Esophagus mucosa (tissue), 1 donor: ENCODE measurements around the gene MITF. TPM values are rescaled to one million over a fixed set of nuclear protein-coding genes. Genes with fewer than 3 reads are reported as not detected.

ENCODE experiments used
- ATAC-seq: fragments of 200-7000 bp; cut with Tn5 transposase; one replicate; pipeline ENCODE4 v1.9.1; 2020
- total RNA-seq: library from RNA; stranded (reverse); gene quantifications from one replicate; pipeline ENCODE4 v1.2.4, GENCODE V29; 2023
- donor health status: DM: yes; HTN: yes; CAD: no.

MITF gene
- total RNA-seq, 1 donor from 2014 or later = 2.1 TPM

DNA sequence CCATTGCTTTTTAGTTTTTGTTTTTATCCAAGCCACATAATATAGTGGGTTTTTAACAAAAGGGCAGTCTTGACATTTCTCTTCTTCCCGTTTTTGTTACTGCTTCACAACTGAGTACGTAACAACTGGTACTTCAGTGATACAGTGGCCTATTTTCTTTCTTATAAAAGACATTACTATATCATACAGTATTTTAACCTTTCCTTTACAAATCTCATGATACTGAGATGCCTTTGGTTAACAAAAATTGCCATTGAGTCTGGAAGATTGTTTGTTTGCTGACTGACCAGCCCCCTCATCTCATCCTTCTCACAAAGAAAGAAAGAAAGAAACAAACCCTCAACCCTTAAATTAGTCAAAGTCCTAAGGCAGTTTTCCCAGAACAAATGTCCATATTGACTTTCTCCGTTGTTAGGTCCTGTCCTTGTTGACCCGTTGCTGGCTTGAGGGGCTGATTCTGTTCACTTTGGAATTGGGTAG, 183.3 kb downstream of the MITF start:
- ATAC-seq = no peak

GRCh38 chr3:69925506-69925905, 186.2 kb downstream of the MITF start:
- ATAC-seq = no peak

DNA sequence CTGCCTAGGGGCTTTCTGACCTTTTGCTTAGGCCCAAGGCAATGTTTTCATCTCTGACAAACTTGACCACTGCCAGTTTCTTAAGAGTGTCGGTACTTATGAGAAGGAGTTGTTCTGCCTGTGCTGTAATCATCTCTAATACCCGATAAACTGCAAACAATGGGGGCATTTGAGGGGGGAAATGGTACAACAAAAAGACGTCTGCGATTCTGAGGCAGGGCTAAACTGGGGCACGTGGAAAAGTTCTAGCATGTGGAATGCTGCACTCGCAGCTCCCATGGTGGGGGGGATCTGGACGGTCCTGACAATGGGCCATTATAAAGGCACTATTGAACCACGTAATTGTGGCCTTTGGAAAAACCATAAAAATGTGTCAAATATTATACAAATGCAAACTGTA, 187.1 kb downstream of the MITF start:
- no peak for ATAC-seq

- ATAC-seq = no peak
These were observed 188.3 kb downstream of the MITF start for GRCh38 chr3:69927571-69927970.

DNA sequence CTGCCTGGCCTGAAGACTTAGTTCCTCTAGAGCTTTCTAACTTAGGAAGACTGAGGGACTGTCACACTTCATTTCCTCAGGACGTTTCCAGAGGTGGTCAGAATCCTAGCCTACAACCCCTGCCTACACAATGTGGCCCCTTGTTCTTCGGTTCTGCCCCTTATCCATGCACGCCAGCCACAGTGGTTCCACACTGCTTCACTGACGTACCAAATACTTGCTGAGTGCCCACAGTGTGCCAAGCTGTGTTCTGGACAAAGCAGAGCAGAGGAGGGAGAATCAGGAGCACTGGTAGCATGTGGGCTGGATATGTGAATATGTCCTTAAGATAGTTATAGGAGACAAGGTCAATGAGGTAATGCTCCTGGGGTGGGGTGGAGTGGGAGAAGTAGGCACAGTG, 189.8 kb downstream of the MITF start:
- ATAC-seq = no peak

DNA sequence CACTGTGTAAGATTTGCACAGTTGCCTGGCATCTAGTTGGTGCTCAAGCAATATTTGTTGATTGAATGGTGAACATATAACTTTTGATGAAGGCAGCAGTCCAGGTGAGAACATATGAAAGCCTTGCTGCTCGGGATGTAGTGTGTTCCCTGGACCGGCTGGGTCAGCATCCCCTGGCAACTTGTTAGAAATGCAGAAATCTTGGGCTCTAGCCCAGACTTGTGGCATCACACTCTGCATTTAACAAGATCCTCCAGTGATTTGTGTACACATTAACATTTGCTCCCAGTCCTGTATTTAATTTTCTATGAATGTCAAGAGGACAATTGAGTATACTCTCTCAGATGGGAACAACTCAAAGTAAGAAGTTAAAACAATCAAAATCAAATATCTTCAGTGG, 191.3 kb downstream of the MITF start:
- ATAC-seq = no peak

GRCh38 chr3:69932087-69932486, 192.8 kb downstream of the MITF start:
- no peak for ATAC-seq

DNA sequence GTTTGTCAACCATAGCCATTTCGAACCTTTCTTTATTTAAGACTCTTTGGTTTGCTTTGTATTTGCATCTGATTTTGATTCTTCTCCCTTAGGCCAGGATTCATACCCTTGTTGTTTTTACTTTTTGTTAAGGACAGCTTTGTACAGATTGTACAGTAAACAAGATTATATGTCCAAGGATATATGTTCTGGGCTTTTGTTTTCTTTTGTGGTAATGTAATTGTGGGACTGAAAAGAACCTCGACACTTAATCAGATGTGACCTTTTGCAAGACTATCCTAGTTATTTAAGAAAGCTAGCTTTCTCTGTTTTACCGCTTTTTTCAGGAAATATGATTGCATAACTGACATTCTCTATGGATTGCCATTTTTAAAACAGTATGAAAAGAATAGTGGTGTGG, 193.2 kb downstream of the MITF start:
- no peak for ATAC-seq

- ATAC-seq = no peak
These were observed 195.1 kb downstream of the MITF start for GRCh38 chr3:69934398-69934797.

- no peak for ATAC-seq
These were observed 197.0 kb downstream of the MITF start for GRCh38 chr3:69936266-69936665.

GRCh38 chr3:69938061-69938460, 198.8 kb downstream of the MITF start:
- no peak for ATAC-seq

GRCh38 chr3:69938931-69939330, 199.7 kb downstream of the MITF start:
- no peak for ATAC-seq

DNA sequence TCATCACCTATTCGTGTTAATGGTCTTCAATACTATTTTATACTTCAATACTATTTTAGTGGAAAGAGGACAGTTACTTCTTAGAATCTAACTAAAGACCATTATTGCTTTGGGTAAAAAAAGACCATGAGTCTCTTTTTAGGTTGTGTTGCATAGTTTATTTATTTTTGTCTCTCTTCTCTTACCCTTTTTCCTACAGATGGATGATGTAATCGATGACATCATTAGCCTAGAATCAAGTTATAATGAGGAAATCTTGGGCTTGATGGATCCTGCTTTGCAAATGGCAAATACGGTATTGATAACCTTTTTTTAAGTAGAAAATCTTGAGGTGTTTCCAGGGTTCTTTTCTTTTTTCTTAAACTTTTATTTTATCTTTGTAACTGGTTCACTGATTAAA, 201.8 kb downstream of the MITF start:
- no peak for ATAC-seq

DNA sequence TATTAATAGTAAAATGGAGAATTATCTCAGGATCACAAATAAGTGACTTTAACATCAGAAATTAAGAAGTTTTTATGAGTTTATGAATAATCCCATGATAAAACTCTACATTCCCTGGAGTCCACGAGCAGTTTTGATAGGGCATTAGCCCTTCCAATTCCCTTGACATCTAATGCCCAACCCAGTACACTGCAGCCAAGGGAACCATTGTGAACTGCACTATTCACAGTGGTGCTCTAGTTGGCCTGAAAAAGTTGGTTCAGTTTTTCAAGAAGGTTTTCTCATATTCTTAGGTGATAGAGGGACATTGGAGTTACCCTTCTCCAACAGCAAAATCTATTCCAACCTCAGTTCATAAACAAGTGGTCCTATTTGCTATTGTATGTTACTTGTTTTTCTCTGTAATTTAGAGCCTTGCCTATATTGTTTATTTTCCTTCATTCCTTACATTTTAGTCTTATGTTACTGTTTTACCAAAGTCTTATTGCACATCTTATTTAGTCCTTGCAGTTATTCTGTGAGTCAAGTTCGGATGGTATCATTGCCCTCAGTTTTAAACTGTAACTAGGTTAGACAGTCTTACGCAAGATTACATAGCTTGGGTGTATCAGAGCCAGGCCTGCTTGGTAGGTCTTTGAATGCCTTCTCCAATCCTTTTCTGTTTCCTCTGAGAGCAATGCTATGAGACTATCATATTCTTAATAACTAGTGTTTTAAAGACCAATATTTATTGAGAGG, 202.3 kb downstream of the MITF start:
- no peak for ATAC-seq

DNA sequence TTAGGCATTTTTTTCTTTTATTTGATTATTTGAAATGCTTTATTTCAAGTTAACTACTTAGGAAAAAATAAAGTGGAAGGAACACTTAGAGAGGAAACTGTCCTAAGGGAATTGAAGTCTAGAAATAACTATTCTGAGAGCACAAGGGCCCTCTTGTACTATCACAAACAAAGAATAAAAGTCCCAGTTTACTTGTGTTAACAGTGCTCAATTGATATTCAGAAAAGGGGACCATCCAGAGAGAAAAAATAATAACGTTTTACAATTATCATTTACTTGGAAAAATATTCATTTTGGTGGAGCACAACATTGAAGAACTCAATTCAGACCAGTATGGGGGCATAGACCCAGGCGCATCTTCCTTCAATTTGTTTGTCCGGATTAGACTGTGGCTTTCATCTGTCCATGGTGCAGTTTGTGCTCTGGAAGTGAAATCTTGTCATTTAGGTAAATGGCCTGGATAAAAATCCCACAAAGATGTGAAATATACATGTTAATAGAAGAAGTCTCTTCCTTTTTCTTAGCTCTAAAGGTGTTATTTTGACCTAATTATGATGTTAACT, 205.7 kb downstream of the MITF start:
- ATAC-seq = no peak

DNA sequence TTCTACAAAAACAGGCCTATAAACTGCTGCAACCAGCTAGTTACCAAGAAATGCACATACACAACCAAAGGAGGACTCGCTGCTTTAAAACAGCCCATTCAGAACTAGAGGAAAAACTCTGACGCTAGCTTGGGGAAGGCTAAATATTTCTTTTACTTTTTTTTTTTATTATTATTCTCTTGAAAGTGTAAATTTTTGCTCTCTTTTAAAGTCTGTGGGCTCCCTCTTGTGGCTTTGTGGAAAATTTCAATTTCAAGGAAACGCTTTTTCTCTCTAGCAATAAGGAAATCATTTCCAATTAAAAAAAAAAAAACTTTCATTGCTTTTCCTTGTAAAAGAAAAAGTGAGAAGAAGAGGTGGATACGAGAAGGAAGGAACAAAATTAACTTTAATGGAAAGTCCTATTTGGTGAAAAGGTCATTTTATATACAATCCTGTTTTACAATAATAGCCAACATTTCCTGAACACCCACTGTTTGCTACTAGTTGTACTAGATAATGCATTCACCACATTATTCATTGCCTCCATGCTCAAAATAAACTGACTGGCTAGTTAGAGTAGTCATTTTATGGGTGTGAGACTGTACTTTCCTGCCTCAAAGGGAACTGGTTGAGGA, 209.1 kb downstream of the MITF start:
- no peak for ATAC-seq

- ATAC-seq = no peak
These were observed 212.4 kb downstream of the MITF start for GRCh38 chr3:69951616-69952015.

DNA sequence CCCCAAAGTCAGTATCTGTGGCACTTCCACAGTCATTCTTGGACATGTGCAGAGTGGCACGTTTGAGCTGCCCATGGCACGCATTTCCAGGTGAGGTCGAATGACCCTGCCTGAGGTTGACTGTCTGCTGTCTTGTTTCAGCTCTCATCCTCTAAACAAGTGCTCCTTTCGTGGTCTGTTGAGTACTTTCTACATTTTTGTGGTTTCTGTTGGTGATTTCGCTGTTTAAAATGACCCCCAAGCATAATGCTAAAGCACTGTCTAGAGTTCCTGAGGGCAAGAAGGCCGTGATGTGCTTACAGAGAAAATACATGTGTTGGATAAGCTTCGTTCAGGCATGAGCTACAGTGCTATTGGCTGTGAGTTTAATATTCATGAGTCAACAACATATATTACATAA, 220.3 kb downstream of the MITF start:
- ATAC-seq = no peak

DNA sequence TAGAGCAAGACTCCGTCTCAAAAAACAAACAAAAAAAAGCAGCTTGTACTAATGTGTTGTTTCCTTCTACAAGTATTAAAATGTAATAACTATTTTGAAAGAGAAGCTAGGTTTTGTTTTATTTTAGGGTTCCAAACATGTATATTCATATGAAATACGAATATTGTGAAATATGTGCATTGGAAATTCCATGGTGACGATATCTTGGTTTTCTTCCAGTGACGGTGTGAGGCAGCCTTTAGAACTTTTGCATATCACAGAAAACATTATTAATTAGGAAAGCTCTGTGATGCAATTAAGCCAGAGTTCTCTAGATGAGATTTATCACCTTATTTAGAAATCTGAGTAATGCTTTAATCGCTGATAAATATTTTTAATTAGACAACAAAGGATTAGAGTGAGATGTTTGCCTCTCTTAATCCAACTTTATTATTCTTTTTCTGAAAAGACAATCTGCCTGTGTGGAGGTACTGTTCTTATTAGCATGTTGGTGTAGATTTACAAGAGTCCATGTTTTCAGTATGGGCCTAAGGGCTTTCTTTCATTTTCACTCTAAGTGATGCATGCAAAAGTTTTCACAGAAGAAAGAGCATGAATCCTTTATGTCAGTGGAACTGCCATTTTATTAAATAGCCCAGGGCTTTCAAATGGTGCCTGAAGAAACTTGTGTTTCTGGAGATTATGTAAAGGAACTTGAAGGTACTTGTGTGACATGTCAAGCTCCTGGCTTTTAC, 222.6 kb downstream of the MITF start:
- ATAC-seq = no peak

DNA sequence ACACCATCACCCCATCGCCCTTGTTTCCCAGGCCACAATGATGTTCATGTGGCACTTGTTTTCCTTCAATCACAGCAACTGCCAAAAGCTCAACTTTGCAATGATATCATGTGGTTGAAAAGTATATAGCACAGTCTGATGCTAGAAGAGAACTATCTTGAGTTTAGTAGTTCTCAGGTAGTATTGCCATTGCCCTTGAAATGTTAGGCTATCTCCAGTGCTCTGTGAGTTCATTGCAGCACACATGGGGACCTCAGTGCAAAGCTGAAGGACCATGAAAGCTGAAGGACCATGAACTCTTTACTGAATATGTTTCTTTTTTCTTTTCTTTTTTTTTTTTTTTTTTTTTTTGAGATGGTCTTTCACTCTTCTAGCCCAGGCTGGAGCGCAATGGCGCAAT, 224.4 kb downstream of the MITF start:
- no peak for ATAC-seq

GRCh38 chr3:69967156-69967555, 227.9 kb downstream of the MITF start:
- no peak for ATAC-seq

- no peak for ATAC-seq
These were observed 231.6 kb downstream of the MITF start for GRCh38 chr3:69970827-69971226.

DNA sequence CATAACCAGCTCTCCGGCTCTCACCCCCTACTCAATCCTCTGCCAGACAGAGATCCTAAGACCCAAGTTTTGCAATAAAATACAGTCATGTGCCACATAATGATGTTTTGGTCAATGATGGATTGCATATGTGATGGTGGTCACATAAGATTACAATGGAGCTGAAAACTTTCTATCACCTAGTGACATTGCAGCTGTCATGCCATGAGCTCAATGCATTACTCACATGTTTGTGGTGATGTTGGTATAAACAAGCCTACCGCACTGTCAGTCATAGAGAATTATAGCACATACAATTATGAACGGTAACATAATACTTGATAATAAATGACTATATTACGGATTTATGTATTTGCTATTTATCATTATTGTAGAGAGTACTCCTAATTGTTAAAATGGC, 233.4 kb downstream of the MITF start:
- ATAC-seq = no peak

DNA sequence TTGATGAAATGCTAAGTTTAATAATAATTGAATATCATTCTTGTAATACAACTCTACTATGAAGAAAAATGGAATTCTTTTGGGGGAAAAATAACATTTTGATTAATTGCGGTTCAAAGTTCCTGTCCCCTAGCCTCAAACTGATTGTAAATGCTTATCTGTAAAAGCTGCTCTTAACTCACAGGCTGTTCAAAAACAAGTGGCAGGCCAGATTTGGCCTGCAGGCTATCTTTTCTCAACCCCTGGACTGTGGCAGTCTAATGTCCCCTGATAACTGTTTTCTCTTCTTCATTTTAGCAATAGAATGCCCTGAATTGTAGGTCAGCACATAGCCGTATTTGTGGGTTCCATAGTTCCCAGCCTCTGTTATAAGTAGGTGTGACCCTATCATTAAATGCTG, 236.8 kb downstream of the MITF start:
- ATAC-seq = no peak
